CD4-positive, alpha-beta T cell treated with Interleukin-2 at 100 ng/mL for 4 hours (primary cell): ENCODE measurements around the gene ICAM4.
"Not testable (repeated sequence)": the region's sequence is repeated elsewhere in the genome, so short reads cannot be mapped to it uniquely, and the experiment has no call there.

Experiments
- DNase-seq: peaks from one replicate; pipeline ENCODE4 v3.0.0-alpha.2; 2020; ENCODE audit warnings: low spot score

ICAM4 gene

GRCh38 chr19:10269333-10270179 lies 17.2 kb upstream of the ICAM4 start:
- DNase-seq, result peak; percentile 88

- peak; percentile 67 for DNase-seq
Observed at GRCh38 chr19:10270180-10270615, 16.6 kb upstream of the ICAM4 start.

- peak; percentile 72 for DNase-seq
Observed at GRCh38 chr19:10270616-10271394, 15.9 kb upstream of the ICAM4 start, which contains the start of gene ICAM1. TSS of gene ICAM1 (plus strand) at chr19:10271120. CDS start at chr19:10271160, 40 bp downstream.

- peak; percentile 50 for DNase-seq
Observed at GRCh38 chr19:10271543-10272086, 15.1 kb upstream of the ICAM4 start.

- no peak for DNase-seq
Observed at GRCh38 chr19:10274589-10274988, 12.2 kb upstream of the ICAM4 start.

GRCh38 chr19:10277795-10278589 lies 8.8 kb upstream of the ICAM4 start:
- no peak for DNase-seq

GRCh38 chr19:10278935-10279334 lies 7.8 kb upstream of the ICAM4 start:
- no peak for DNase-seq

- no peak for DNase-seq
Observed at GRCh38 chr19:10279737-10280442, 6.9 kb upstream of the ICAM4 start.

- DNase-seq, result not testable (repeated sequence)
Observed at GRCh38 chr19:10282043-10282442, 4.7 kb upstream of the ICAM4 start.

- no peak for DNase-seq
Observed at GRCh38 chr19:10283301-10284064, 3.3 kb upstream of the ICAM4 start.

- no peak for DNase-seq
Observed at GRCh38 chr19:10284065-10284959, 2.4 kb upstream of the ICAM4 start.

GRCh38 chr19:10284960-10285278 lies 1.8 kb upstream of the ICAM4 start:
- DNase-seq, result no peak

- DNase-seq, result no peak
Observed at GRCh38 chr19:10285393-10285792, 1.4 kb upstream of the ICAM4 start.

GRCh38 chr19:10288662-10289166 lies 2.0 kb downstream of the ICAM4 start:
- no peak for DNase-seq

GRCh38 chr19:10289167-10289835 lies 2.5 kb downstream of the ICAM4 start:
- DNase-seq, result peak; percentile 53

GRCh38 chr19:10289836-10290356 lies 3.1 kb downstream of the ICAM4 start, which contains the start of gene ICAM5:
TSS of gene ICAM5 (plus strand) at chr19:10289952. CDS start at chr19:10290044, 92 bp downstream.
- DNase-seq, result no peak

- no peak for DNase-seq
Observed at GRCh38 chr19:10290357-10290875, 3.7 kb downstream of the ICAM4 start.
